GM19452 (cell line): ENCODE measurements around the gene KIF6.

ENCODE experiments used
- ATAC-seq: cut with Tn5 transposase; IDR thresholded peaks from one replicate; pipeline ENCODE4 v1.9.1; 2021; ENCODE audit not compliant: unreplicated experiment

The KIF6 gene

GRCh38 chr6:39602601-39603519 is 122.3 kb downstream of the KIF6 start:
- ATAC-seq, result no peak

- no peak for ATAC-seq
Measured at GRCh38 chr6:39599973-39600372, 125.2 kb downstream of the KIF6 start.

DNA sequence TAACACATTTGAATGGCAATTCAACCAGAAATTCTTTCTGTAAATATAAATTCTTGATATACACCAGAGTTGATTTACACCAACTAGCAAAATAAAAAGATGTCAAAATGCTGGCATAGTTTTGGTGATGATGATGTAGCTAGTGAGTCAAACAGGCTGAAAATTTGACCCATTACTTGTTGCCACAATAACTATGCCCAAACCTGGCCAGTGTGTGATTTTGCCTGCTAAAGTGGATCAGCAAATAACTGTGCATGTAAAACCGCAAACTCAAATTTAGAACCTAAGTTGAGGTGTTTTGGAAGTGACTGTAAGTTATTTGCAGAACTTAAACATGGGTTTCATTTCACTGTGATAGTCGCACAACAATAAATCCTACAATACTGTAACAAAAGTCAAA is 125.9 kb downstream of the KIF6 start:
- ATAC-seq, result no peak

DNA sequence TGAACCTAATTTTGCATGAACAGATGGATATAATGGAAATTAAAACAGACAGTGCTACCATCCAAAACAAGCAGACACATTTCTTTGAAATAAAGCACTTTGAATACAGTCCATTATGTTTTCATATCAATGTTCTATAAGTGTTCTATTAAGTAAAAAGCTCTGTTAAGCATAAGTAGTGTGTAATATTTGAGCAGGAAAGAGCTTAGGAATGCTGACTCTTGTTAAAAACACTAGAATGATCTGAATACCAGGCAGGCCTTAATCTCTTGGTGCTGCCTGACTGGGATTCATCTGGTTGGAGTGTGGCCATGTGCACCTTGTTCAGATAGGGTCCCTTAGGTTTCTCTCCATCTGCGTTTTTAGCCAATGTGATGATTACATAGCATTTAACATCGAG is 130.9 kb downstream of the KIF6 start:
- no peak for ATAC-seq

GRCh38 chr6:39593646-39594045 is 131.6 kb downstream of the KIF6 start:
- ATAC-seq, result no peak

GRCh38 chr6:39590871-39591393 is 134.3 kb downstream of the KIF6 start:
- no peak for ATAC-seq

DNA sequence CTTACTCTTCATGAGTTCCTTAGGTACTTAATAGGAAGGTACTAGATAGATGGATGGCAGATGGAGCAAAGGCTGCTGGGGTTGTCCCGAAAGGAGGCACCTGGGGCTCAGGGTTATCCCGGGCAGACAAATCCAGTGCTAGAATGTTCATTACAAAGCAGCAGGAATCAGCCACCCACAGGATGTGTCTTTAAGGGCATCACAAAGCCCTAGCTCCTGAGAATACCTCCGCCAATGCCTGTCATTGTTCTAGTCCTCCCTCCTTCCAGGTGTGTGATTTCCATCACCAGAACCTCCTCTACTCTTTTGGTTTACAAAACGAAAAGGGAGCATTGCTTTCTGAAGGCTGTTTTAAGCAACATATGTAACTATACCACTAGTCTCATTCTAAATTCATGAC is 138.1 kb downstream of the KIF6 start:
- ATAC-seq, result no peak

DNA sequence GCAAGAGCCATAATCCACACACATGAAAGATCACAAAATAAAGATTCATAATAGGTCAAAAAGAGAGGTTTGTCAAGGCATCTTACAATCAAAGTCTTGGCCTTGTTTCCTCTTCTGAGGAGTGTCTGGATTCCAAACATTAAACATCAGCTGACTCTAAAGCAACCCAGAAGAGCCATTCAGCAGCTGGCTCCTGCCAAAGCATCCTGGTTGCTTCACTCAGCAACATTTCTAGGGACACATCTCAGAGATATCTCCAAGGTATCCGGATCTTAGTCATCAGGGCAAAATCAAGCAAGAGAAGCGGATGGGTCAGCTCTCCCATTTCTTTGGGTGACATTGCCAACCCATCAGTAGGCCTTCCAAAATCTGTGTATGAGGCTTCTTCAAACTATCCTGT is 139.6 kb downstream of the KIF6 start:
- ATAC-seq, result no peak

- ATAC-seq, result no peak
Measured at GRCh38 chr6:39577446-39578165, 147.6 kb downstream of the KIF6 start.

- no peak for ATAC-seq
Measured at GRCh38 chr6:39576556-39577303, 148.5 kb downstream of the KIF6 start.

GRCh38 chr6:39574991-39575390 is 150.2 kb downstream of the KIF6 start:
- ATAC-seq, result no peak

GRCh38 chr6:39573541-39573940 is 151.7 kb downstream of the KIF6 start:
- no peak for ATAC-seq

- ATAC-seq, result no peak
Measured at GRCh38 chr6:39572661-39573340, 152.4 kb downstream of the KIF6 start.

GRCh38 chr6:39568896-39569295 is 156.3 kb downstream of the KIF6 start:
- ATAC-seq, result no peak

DNA sequence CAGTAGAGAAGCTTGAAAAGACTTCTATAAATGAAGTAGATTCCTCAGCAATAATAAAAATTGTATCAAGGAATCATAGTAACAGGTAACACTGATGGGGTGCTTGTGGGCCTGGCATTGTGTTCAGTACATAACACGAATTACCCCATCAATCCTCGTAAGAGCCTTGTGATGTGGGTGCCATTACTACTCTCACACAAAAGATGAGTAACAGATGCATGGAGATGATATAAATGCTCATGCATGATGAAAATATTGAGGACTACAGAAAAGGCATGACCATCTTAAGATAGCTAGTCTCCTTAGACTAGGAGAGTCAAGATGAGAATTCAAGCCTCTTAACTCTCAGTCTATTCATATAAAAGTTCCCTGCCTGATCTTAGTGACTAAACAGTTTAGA is 158.1 kb downstream of the KIF6 start:
- no peak for ATAC-seq

DNA sequence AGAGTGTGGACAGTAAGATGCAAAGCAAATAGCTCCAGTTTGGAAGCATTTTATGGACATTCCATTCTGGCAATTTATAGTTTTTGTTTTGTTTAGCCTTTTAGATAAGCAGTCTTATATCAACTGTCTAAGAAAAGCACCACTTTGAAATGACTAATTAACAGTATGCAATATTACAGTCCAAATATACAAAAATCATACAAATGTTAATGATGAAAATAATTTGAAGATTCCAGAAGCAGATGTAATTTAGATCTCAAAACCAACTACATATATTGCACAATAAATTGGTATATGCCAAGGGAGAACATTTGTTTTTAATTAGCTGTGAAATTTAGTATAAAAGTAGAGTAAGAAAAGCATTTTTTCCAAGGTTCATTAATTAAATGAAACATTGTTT is 158.8 kb downstream of the KIF6 start:
- ATAC-seq, result no peak

DNA sequence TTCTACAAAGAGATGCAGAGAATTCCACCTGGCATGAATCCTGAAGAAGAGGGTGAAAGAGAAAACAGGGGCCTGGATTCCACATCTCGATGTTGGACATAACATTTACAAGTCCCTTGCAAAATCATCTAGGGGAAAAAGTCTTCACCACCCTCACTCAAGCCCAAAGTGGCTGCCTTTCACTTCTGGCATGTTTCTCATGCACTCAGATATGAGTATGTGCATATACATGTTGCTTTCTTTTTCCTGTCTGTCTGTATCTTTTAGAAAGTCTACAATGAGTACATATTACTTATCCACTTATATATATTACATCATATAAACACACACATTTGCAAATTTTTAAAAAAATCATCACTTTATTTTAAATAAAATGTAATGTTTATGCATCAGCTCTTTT is 159.3 kb downstream of the KIF6 start:
- ATAC-seq, result no peak

DNA sequence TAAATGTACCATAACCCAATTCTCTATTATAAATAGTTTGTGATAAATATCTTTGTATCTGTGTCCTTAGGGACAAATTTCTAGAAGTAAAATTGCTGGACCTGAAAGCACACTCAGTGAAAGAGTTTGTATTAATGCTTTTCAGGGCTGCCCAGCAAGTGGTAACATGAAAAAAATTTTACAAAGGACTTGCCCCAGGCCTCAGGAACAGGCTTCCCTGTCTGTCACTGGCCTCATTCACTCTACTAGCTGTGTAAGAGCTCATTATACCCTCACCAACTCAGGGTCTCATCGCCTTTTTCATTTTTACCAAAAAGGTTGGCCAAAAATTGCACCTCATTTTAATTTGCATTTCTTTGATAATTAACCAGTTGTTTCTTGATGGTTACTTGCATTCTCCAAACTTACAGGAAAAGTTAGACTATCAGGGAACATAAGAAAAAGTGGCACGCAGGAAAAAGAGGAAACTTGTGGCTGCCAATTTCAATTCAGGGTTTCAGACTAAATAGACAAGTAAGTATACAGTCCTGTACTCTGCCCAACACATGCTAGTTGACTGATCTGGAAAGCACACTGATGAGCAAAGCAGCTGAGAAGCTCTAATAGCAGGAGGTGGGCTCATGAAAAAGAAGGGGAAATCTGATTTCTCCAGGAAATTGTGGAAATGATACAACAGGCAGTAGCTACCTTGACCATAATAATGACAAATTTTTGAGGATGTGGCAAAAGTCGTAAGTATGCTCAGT is 161.5 kb downstream of the KIF6 start:
- ATAC-seq, result no peak

GRCh38 chr6:39561536-39562266 is 163.5 kb downstream of the KIF6 start:
- ATAC-seq, result no peak
